ENCODE results near the gene CCDC191.
A peak's percentile ranks its signal among the peaks of the same experiment; 100 is the strongest.

Gene CCDC191

GRCh38 chr3:114056130-114057010 lies at the start of gene CCDC191, which contains the start of gene QTRT2:
CCDC191 (minus strand) TSS chr3:114056526; CDS start chr3:114056466, 60 bp downstream.
QTRT2 (plus strand) TSS chr3:114056737; CDS start chr3:114065258, 8,521 bp downstream.
- DNase-seq (ENCODE audit: low spot score) = peak; percentile 97

- no peak for DNase-seq (ENCODE audit: low spot score)
Measured at GRCh38 chr3:114104414-114104813, 48.1 kb upstream of the CCDC191 start.

GRCh38 chr3:114103858-114104257 lies 47.5 kb upstream of the CCDC191 start:
- no peak for DNase-seq (ENCODE audit: low spot score)

- no peak for DNase-seq (ENCODE audit: low spot score)
Measured at GRCh38 chr3:114103181-114103580, 46.9 kb upstream of the CCDC191 start.

GRCh38 chr3:114101101-114101500 lies 44.8 kb upstream of the CCDC191 start:
- no peak for DNase-seq (ENCODE audit: low spot score)

- no peak for DNase-seq (ENCODE audit: low spot score)
Measured at GRCh38 chr3:114095796-114096195, 39.5 kb upstream of the CCDC191 start.

- peak; percentile 79 for DNase-seq (ENCODE audit: low spot score)
Measured at GRCh38 chr3:114093596-114093995, 37.3 kb upstream of the CCDC191 start.

GRCh38 chr3:114093016-114093380 lies 36.7 kb upstream of the CCDC191 start:
- peak; percentile 47 for DNase-seq (ENCODE audit: low spot score)

- peak; percentile 27 for DNase-seq (ENCODE audit: low spot score)
Measured at GRCh38 chr3:114092151-114093015, 36.1 kb upstream of the CCDC191 start.

GRCh38 chr3:114089675-114090074 lies 33.3 kb upstream of the CCDC191 start:
- no peak for DNase-seq (ENCODE audit: low spot score)

- DNase-seq (ENCODE audit: low spot score) = no peak
Measured at GRCh38 chr3:114086356-114086755, 30.0 kb upstream of the CCDC191 start.

- no peak for DNase-seq (ENCODE audit: low spot score)
Measured at GRCh38 chr3:114083112-114083511, 26.8 kb upstream of the CCDC191 start.

GRCh38 chr3:114081037-114081436 lies 24.7 kb upstream of the CCDC191 start:
- DNase-seq (ENCODE audit: low spot score) = peak; percentile 39

GRCh38 chr3:114080201-114080600 lies 23.9 kb upstream of the CCDC191 start:
- DNase-seq (ENCODE audit: low spot score) = no peak

GRCh38 chr3:114079761-114080160 lies 23.4 kb upstream of the CCDC191 start:
- no peak for DNase-seq (ENCODE audit: low spot score)

- DNase-seq (ENCODE audit: low spot score) = peak; percentile 22
Measured at GRCh38 chr3:114078126-114078525, 21.8 kb upstream of the CCDC191 start.

- DNase-seq (ENCODE audit: low spot score) = no peak
Measured at GRCh38 chr3:114076711-114077110, 20.4 kb upstream of the CCDC191 start.

- DNase-seq (ENCODE audit: low spot score) = no peak
Measured at GRCh38 chr3:114071786-114072185, 15.5 kb upstream of the CCDC191 start.

- no peak for DNase-seq (ENCODE audit: low spot score)
Measured at GRCh38 chr3:114068336-114068735, 12.0 kb upstream of the CCDC191 start.

- no peak for DNase-seq (ENCODE audit: low spot score)
Measured at GRCh38 chr3:114067804-114068203, 11.5 kb upstream of the CCDC191 start.

- DNase-seq (ENCODE audit: low spot score) = no peak
Measured at GRCh38 chr3:114060906-114061655, 4.8 kb upstream of the CCDC191 start.

- DNase-seq (ENCODE audit: low spot score) = no peak
Measured at GRCh38 chr3:114058646-114059045, 2.3 kb upstream of the CCDC191 start.
